Pancreas (tissue), 10 donors: Measurements from ENCODE around the gene ST3GAL6. TPM values are rescaled to one million over a fixed set of nuclear protein-coding genes. Genes with fewer than 3 reads are reported as not detected.

Source experiments
- ATAC-seq, 4 donors: fragments of 200-7000 bp; cut with Tn5 transposase; one replicate each; pipeline versions ENCODE4 v1.8.0 to v1.9.1; 2020; ENCODE audit warnings: mild to moderate bottlenecking in 4 of 4, moderate library complexity in 4 of 4
- DNase-seq, 6 donors: peaks; one replicate each; pipeline ENCODE4 v3.0.0-alpha.2; 2020
- FAIRE-seq: peaks from 2 replicates; lab custom pipeline; 2012; peaks lifted over from hg19 to GRCh38; lab: Jason Lieb, UNC
- H3K27ac ChIP-seq, 4 donors: fragments of 200-600 bp; sonication (generic); 1 replicate in 3 of 4; 2 replicates in 1 of 4; pipeline versions ENCODE4 v1.5.0 to v1.8.0; 2020
- H3K27me3 ChIP-seq, 4 donors: fragments of 200-600 bp; one replicate each; pipeline ENCODE4 v1.8.0; 2021
- H3K36me3 ChIP-seq, 3 donors: fragments of 200-600 bp; sonication (generic) in 1 of 3; one replicate each; pipeline versions ENCODE4 v1.5.0 to v1.8.0; 2020 to 2021
- H3K4me1 ChIP-seq, 3 donors: fragments of 200-600 bp; one replicate each; pipeline ENCODE4 v1.8.0; 2021
- H3K4me3 ChIP-seq, 4 donors: fragments of 200-600 bp; sonication (generic) in 2 of 4; one replicate each; pipeline versions ENCODE4 v1.5.0 to v1.8.0; 2020 to 2021
- H3K9me3 ChIP-seq, 4 donors: fragments of 200-600 bp; one replicate each; pipeline ENCODE4 v1.8.0; 2021
- CTCF ChIP-seq, 4 donors: fragments of 200-600 bp; sonication (generic) in 3 of 4; IDR thresholded peaks; one replicate each; pipeline versions ENCODE4 v1.5.0 to v1.8.0; 2021; ENCODE audit warnings: antibody characterized with exemption in 4 of 4
- WGBS, 2 donors: extraction: QIAGEN DNeasy Blood & Tissue Kit; methylation state at CpG; one replicate each; pipeline ENCODE4 v1.1.7; 2013; 5-methylcytosine and 5-hydroxymethylcytosine counted together
- intact Hi-C, 3 donors: fragments of 100-400 bp; cut with DNase I; formaldehyde crosslinking; loops; one replicate each; pipeline versions ENCODE4 v1.11.1 to v1.14.2; 2022
- polyA plus RNA-seq, 2 donors: library from polyadenylated mRNA; stranded (reverse); fragments of 200-250 nt; gene quantifications; one replicate each; pipeline ENCODE4 v1.2.3, GENCODE V29; 2013
- total RNA-seq, 6 donors: library from RNA; stranded (reverse); fragmentation: NEBNext Ultra II Directional in 4 of 6; extraction: Animal tissue kit (Norgen Biotek cat#: 25700) in 4 of 6; gene quantifications; one replicate each; pipeline versions ENCODE4 v1.2.1 to v1.2.4, GENCODE V29; 2021 to 2023
- donor health status: healthy with polysubstance abuse.
- donor health status: DM: no; HTN: no; CAD: no; lungs with moderate emphysema.
- donor health status: DM: no; HTN: no; CAD: no.
- donor health status: control.
- donor health status: control.
- donor health status: Bipolar disorder and iron deficiency.
- donor health status: DM: yes; HTN: yes; CAD: no.
- donor health status: DM: no; HTN: no; CAD: no.
- donor health status: DM: no; HTN: no; CAD: no.
- donor health status: DM: yes; HTN: yes; CAD: no.

ST3GAL6 gene
- total and polyA plus RNA-seq, 8 donors = 3.6 to 16.1 (median 6.7) TPM

- no peak for FAIRE-seq
- 83 to 92% methylated on average over 5 of the region's 5 CpGs for WGBS, 2 donors
- Histone ChIP-seq H3K4me1 (peaks cover 0 to 5% (median 0%) of the 10 kb centered on the region in 3 donors), H3K27ac (no peak overlapping the region), H3K36me3 (no peaks in the 10 kb centered on the region), H3K27me3 (no peaks in the 10 kb centered on the region), H3K9me3 (no peaks in the 10 kb centered on the region), H3K4me3 (no peak overlapping the region)
- intact Hi-C loops = no loop called here
- no peak for TF ChIP-seq CTCF (IDR thresholded peaks at IDR 0.05)
- no peak for ATAC-seq
- no peak for DNase-seq
Measured at GRCh38 chr3:98741121-98741716, 21.9 kb upstream of the ST3GAL6 start.

GRCh38 chr3:98743071-98743470 lies 20.1 kb upstream of the ST3GAL6 start:
- FAIRE-seq (no peak), ATAC-seq (no peak), DNase-seq (no peak)
- intact Hi-C loops = no loop called here
- 93% methylated on average over 5 of the region's 5 CpGs for WGBS, 2 donors
- TF ChIP-seq CTCF (IDR thresholded peaks at IDR 0.05) = no peak
- H3K4me3 ChIP-seq = no peak overlapping the region
- H3K27me3 ChIP-seq = no peaks in the 10 kb centered on the region
- H3K36me3 ChIP-seq = no peaks in the 10 kb centered on the region
- no peak overlapping the region for H3K27ac ChIP-seq
- H3K4me1 ChIP-seq = peaks cover 0 to 5% (median 0%) of the 10 kb centered on the region in 3 donors
- no peaks in the 10 kb centered on the region for H3K9me3 ChIP-seq

- intact Hi-C loops = no loop called here
- TF ChIP-seq CTCF (IDR thresholded peaks at IDR 0.05) = no peak
- Histone ChIP-seq H3K27me3 (no peaks in the 10 kb centered on the region), H3K36me3 (no peaks in the 10 kb centered on the region), H3K4me1 (peaks cover 0 to 5% (median 0%) of the 10 kb centered on the region in 3 donors), H3K9me3 (no peaks in the 10 kb centered on the region), H3K27ac (no peak overlapping the region), H3K4me3 (no peak overlapping the region)
- FAIRE-seq = no peak
- DNase-seq = no peak
- ATAC-seq = no peak
Measured at GRCh38 chr3:98744283-98744682, 18.9 kb upstream of the ST3GAL6 start.

GRCh38 chr3:98745718-98746117 lies 17.4 kb upstream of the ST3GAL6 start:
- H3K9me3 ChIP-seq = no peaks in the 10 kb centered on the region
- H3K27ac ChIP-seq = no peak overlapping the region
- 77 to 84% methylated on average over 1 of the region's 1 CpG for WGBS, 2 donors
- TF ChIP-seq CTCF (IDR thresholded peaks at IDR 0.05) = no peak
- H3K4me1 ChIP-seq = peaks cover 0 to 7% (median 0%) of the 10 kb centered on the region in 3 donors
- FAIRE-seq (no peak), ATAC-seq (no peak), DNase-seq (no peak)
- no peaks in the 10 kb centered on the region for H3K27me3 ChIP-seq
- H3K36me3 ChIP-seq = no peaks in the 10 kb centered on the region
- H3K4me3 ChIP-seq = no peak overlapping the region
- intact Hi-C loops = no loop called here

- no peaks in the 10 kb centered on the region for H3K27me3 ChIP-seq
- intact Hi-C loops = no loop called here
- no peak overlapping the region for H3K4me3 ChIP-seq
- no peak for DNase-seq
- no peak overlapping the region for H3K27ac ChIP-seq
- TF ChIP-seq CTCF (IDR thresholded peaks at IDR 0.05) = no peak
- WGBS, 2 donors = 63 to 71% methylated on average over 4 of the region's 4 CpGs
- no peaks in the 10 kb centered on the region for H3K9me3 ChIP-seq
- H3K36me3 ChIP-seq = no peaks in the 10 kb centered on the region
- no peak for FAIRE-seq
- peaks cover 0 to 6% (median 0%) of the 10 kb centered on the region in 3 donors for H3K4me1 ChIP-seq
- no peak for ATAC-seq
Measured at GRCh38 chr3:98746122-98746521, 17.0 kb upstream of the ST3GAL6 start.
